HCT116 (cell line): ENCODE data around the gene SMARCB1. TPM values are rescaled to one million over a fixed set of nuclear protein-coding genes. Genes with fewer than 3 reads are reported as not detected.

Experiments used
- ATAC-seq: fragments of 200-7000 bp; cut with Tn5 transposase; 2 replicates; pipeline ENCODE4 v1.9.1; 2020; ENCODE audit warnings: mild to moderate bottlenecking, moderate library complexity
- BruUV-seq: library from RNA; stranded (reverse); fragments of 400-500 nt; replicated peaks from 2 replicates; lab custom pipeline; 2021; lab: Mats Ljungman, UMichigan
- CTCF ChIA-PET: fragments of 300-600 bp; sonication (Branson Sonifier 250); formaldehyde crosslinking; loops from one replicate; lab custom pipeline; 2021; ENCODE audit warnings: antibody characterized with exemption; lab: Charles Lee
- POLR2A ChIA-PET: fragments of 300-600, 350-600 bp; sonication (Branson Sonifier 250); formaldehyde crosslinking; loops from one replicate; lab custom pipeline; 2021; ENCODE audit warnings: antibody characterized with exemption; lab: Charles Lee
- RAD21 ChIA-PET, 2 experiments: fragments of 300-600 bp; sonication (Branson Sonifier 250); formaldehyde crosslinking; loops; one replicate each; lab custom pipeline; 2023; ENCODE audit warnings: low total read pairs in 2 of 2; ENCODE audit not compliant: uncharacterized antibody in 2 of 2, unreplicated experiment in 2 of 2, low non-redundant PET in 1 of 2; lab: Charles Lee
- DNase-seq: peaks from one replicate; pipeline ENCODE4 v3.0.0-alpha.2; 2010; ENCODE audit warnings: low read depth, low spot score
- H2AFZ ChIP-seq: fragments of 200-600 bp; shearing (Covaris generic), sonication (generic); 2 replicates; pipeline ENCODE4 v1.6.1; 2017; ENCODE audit warnings: low read depth, mixed run types, mixed read lengths, antibody characterized with exemption, low read length; ENCODE audit not compliant: poor library complexity, severe bottlenecking
- H3K27ac ChIP-seq: 2 replicates; pipeline ENCODE4 v1.5.1; 2012; ENCODE audit warnings: low read depth, low read length
- H3K27me3 ChIP-seq: fragments of 200-600 bp; sonication (generic); 2 replicates; pipeline ENCODE4 v1.6.1; 2016; ENCODE audit warnings: mixed run types, low read length, mixed read lengths; ENCODE audit not compliant: insufficient read depth
- H3K36me3 ChIP-seq, 2 experiments: fragments of 200-500 bp in 1 of 2; fragments of 200-600 bp in 1 of 2; sonication (Bioruptor generic) in 1 of 2; sonication (generic) in 1 of 2; 2 replicates each; pipeline versions ENCODE4 v1.5.1 to v1.6.1; 2014 to 2016; ENCODE audit warnings: low read length in 2 of 2, inconsistent platforms in 1 of 2, mixed read lengths in 1 of 2, mixed run types in 1 of 2; ENCODE audit not compliant: insufficient read depth in 2 of 2, control insufficient read depth in 1 of 2
- H3K4me1 ChIP-seq, 2 experiments: fragments of 200-600 bp in 1 of 2; sonication (generic) in 1 of 2; 2 replicates each; pipeline versions ENCODE4 v1.5.1 to v1.6.1; 2012 to 2017; ENCODE audit warnings: low read length in 2 of 2, inconsistent platforms in 1 of 2, mild to moderate bottlenecking in 1 of 2, mixed read lengths in 1 of 2, mixed run types in 1 of 2, moderate library complexity in 1 of 2; ENCODE audit not compliant: insufficient read depth in 2 of 2, control insufficient read depth in 1 of 2
- H3K4me2 ChIP-seq: fragments of 200-600 bp; sonication (generic); 2 replicates; pipeline ENCODE4 v1.6.1; 2017; ENCODE audit warnings: mixed run types, low read length, mixed read lengths
- H3K4me3 ChIP-seq, 2 experiments: fragments of 200-600 bp in 1 of 2; sonication (generic) in 1 of 2; replicated peaks in 1 of 2; 2 replicates each; pipeline ENCODE4 v1.5.1; 2011 to 2016; ENCODE audit warnings: low read length in 2 of 2, control low read depth in 1 of 2, low read depth in 1 of 2, mild to moderate bottlenecking in 1 of 2, mixed read lengths in 1 of 2, mixed run types in 1 of 2
- H3K79me2 ChIP-seq: fragments of 200-600 bp; sonication (generic); 2 replicates; pipeline ENCODE4 v1.6.1; 2017; ENCODE audit warnings: mild to moderate bottlenecking, mixed run types, low read length, moderate library complexity, mixed read lengths; ENCODE audit not compliant: insufficient read depth
- H3K9ac ChIP-seq: fragments of 200-600 bp; sonication (generic); 2 replicates; pipeline ENCODE4 v1.6.1; 2016; ENCODE audit warnings: low read length, mixed read lengths
- H3K9me2 ChIP-seq: fragments of 200-600 bp; sonication (generic), shearing (Covaris generic); 2 replicates; pipeline ENCODE4 v1.6.1; 2017; ENCODE audit warnings: mixed run types, mild to moderate bottlenecking, moderate library complexity; ENCODE audit not compliant: insufficient read depth
- H3K9me3 ChIP-seq, 2 experiments: fragments of 200-500 bp in 1 of 2; fragments of 200-600 bp in 1 of 2; sonication (Bioruptor generic) in 1 of 2; sonication (generic) in 1 of 2; 2 replicates each; pipeline ENCODE4 v1.6.1; 2014 to 2017; ENCODE audit warnings: low read length in 2 of 2, mixed read lengths in 2 of 2, inconsistent platforms in 1 of 2, low read depth in 1 of 2, mild to moderate bottlenecking in 1 of 2, mixed run types in 1 of 2, moderate library complexity in 1 of 2; ENCODE audit not compliant: control insufficient read depth in 1 of 2, insufficient read depth in 1 of 2
- H4K20me1 ChIP-seq: fragments of 200-600 bp; sonication (generic), shearing (Covaris generic); 2 replicates; pipeline ENCODE4 v1.6.1; 2017; ENCODE audit warnings: mixed run types, mild to moderate bottlenecking, moderate library complexity; ENCODE audit not compliant: insufficient read depth
- ATF3 ChIP-seq: IDR thresholded peaks from 2 replicates; pipeline ENCODE4 v1.6.1; 2012
- EZH2 ChIP-seq: fragments of 200-600 bp; sonication (generic); IDR thresholded peaks from 2 replicates; pipeline ENCODE4 v1.6.1; 2017; ENCODE audit warnings: antibody characterized with exemption, mixed run types
- SIN3A ChIP-seq: IDR thresholded peaks from 2 replicates; pipeline ENCODE4 v1.6.1; 2012; ENCODE audit warnings: low read depth
- ZNF274 ChIP-seq: fragments of 200-500 bp; sonication (Bioruptor generic); IDR thresholded peaks from 2 replicates; pipeline ENCODE4 v1.6.1; 2014; ENCODE audit warnings: mild to moderate bottlenecking, low read depth, low read length, inconsistent platforms
- intact Hi-C: fragments of 100-400 bp; cut with micrococcal nuclease; formaldehyde crosslinking; loops from 2 replicates; pipeline ENCODE4 v1.10.0; 2022
- total RNA-seq: library from RNA; stranded (reverse); gene quantifications from one replicate; pipeline ENCODE4 v1.2.1, GENCODE V29; 2021; ENCODE audit not compliant: unreplicated experiment

The SMARCB1 gene
- total RNA-seq, 1 experiment from 2014 or later, result 101 TPM

GRCh38 chr22:23856721-23857605 is 70.2 kb downstream of the SMARCB1 start:
- intact Hi-C loops, result loop anchor here (5.0 kb wide), 1 partner anchor 35 kb away; the partner anchor contains the start of gene MIF
- Histone ChIP-seq H3K9ac (peak overlapping the region; percentile 70; the same call in 1 of the 2 replicates), H3K9me3 (no peaks in the 10 kb centered on the region), H3K4me1 (peaks cover 4 to 13% of the 10 kb centered on the region in 2 experiments; a peak in 2 of 4 replicates), H3K36me3 (no peaks in the 10 kb centered on the region), H3K4me2 (peak overlapping the region; percentile 87)
- peak; percentile 19 for ATAC-seq
- no TSS peak for BruUV-seq
- CTCF ChIA-PET, result interaction anchor here (0.6 to 3.4 kb wide), 11 partner anchors 8 to 665 kb away, joined by 3 to 44 read pairs (median 4); partner anchors contain the start of gene MIF
- no peak for TF ChIP-seq ATF3
- TF ChIP-seq EZH2, result no peak
- TF ChIP-seq SIN3A, result no peak
- TF ChIP-seq ZNF274, result no peak
- TF ChIP-seq, all 23 proteins: peak for 0
- Histone ChIP-seq H3K27ac (peak overlapping the region; percentile 45), H3K9me2 (no peaks in the 10 kb centered on the region), H3K4me3 (peak overlapping the region; percentile 74 to 80), H3K27me3 (no peaks in the 10 kb centered on the region), H3K79me2 (no peaks in the 10 kb centered on the region), H2AFZ (no peak overlapping the region), H4K20me1 (no peaks in the 10 kb centered on the region)
- RAD21 ChIA-PET, result interaction anchor here in 1 of 2 experiments (0.6 kb wide), 1 partner anchor 471 kb away, joined by 5 read pairs; no protein-coding TSS in a partner anchor
- no peak for DNase-seq
- POLR2A ChIA-PET, result interaction anchor here (0.6 to 1.9 kb wide), 12 partner anchors 7 to 492 kb away, joined by 3 to 11 read pairs (median 4); partner anchors contain the start of gene MIF
